HCT116 (cell line): ENCODE results near the gene ZNF3. TPM values are rescaled to one million over a fixed set of nuclear protein-coding genes. Genes with fewer than 3 reads are reported as not detected.

Source experiments
- ATAC-seq: fragments of 200-7000 bp; cut with Tn5 transposase; 2 replicates; pipeline ENCODE4 v1.9.1; 2020; ENCODE audit warnings: mild to moderate bottlenecking, moderate library complexity
- BruUV-seq: library from RNA; stranded (reverse); fragments of 400-500 nt; replicated peaks from 2 replicates; lab custom pipeline; 2021; lab: Mats Ljungman, UMichigan
- CTCF ChIA-PET: fragments of 300-600 bp; sonication (Branson Sonifier 250); formaldehyde crosslinking; loops from one replicate; lab custom pipeline; 2021; ENCODE audit warnings: antibody characterized with exemption; lab: Charles Lee
- POLR2A ChIA-PET: fragments of 300-600, 350-600 bp; sonication (Branson Sonifier 250); formaldehyde crosslinking; loops from one replicate; lab custom pipeline; 2021; ENCODE audit warnings: antibody characterized with exemption; lab: Charles Lee
- RAD21 ChIA-PET, 2 experiments: fragments of 300-600 bp; sonication (Branson Sonifier 250); formaldehyde crosslinking; loops; one replicate each; lab custom pipeline; 2023; ENCODE audit warnings: low total read pairs in 2 of 2; ENCODE audit not compliant: uncharacterized antibody in 2 of 2, unreplicated experiment in 2 of 2, low non-redundant PET in 1 of 2; lab: Charles Lee
- DNase-seq: peaks from one replicate; pipeline ENCODE4 v3.0.0-alpha.2; 2010; ENCODE audit warnings: low read depth, low spot score
- H2AFZ ChIP-seq: fragments of 200-600 bp; shearing (Covaris generic), sonication (generic); 2 replicates; pipeline ENCODE4 v1.6.1; 2017; ENCODE audit warnings: low read depth, mixed run types, mixed read lengths, antibody characterized with exemption, low read length; ENCODE audit not compliant: poor library complexity, severe bottlenecking
- H3K27ac ChIP-seq: 2 replicates; pipeline ENCODE4 v1.5.1; 2012; ENCODE audit warnings: low read depth, low read length
- H3K27me3 ChIP-seq: fragments of 200-600 bp; sonication (generic); 2 replicates; pipeline ENCODE4 v1.6.1; 2016; ENCODE audit warnings: mixed run types, low read length, mixed read lengths; ENCODE audit not compliant: insufficient read depth
- H3K36me3 ChIP-seq, 2 experiments: fragments of 200-500 bp in 1 of 2; fragments of 200-600 bp in 1 of 2; sonication (Bioruptor generic) in 1 of 2; sonication (generic) in 1 of 2; 2 replicates each; pipeline versions ENCODE4 v1.5.1 to v1.6.1; 2014 to 2016; ENCODE audit warnings: low read length in 2 of 2, inconsistent platforms in 1 of 2, mixed read lengths in 1 of 2, mixed run types in 1 of 2; ENCODE audit not compliant: insufficient read depth in 2 of 2, control insufficient read depth in 1 of 2
- H3K4me1 ChIP-seq, 2 experiments: fragments of 200-600 bp in 1 of 2; sonication (generic) in 1 of 2; 2 replicates each; pipeline versions ENCODE4 v1.5.1 to v1.6.1; 2012 to 2017; ENCODE audit warnings: low read length in 2 of 2, inconsistent platforms in 1 of 2, mild to moderate bottlenecking in 1 of 2, mixed read lengths in 1 of 2, mixed run types in 1 of 2, moderate library complexity in 1 of 2; ENCODE audit not compliant: insufficient read depth in 2 of 2, control insufficient read depth in 1 of 2
- H3K4me2 ChIP-seq: fragments of 200-600 bp; sonication (generic); 2 replicates; pipeline ENCODE4 v1.6.1; 2017; ENCODE audit warnings: mixed run types, low read length, mixed read lengths
- H3K4me3 ChIP-seq, 2 experiments: fragments of 200-600 bp in 1 of 2; sonication (generic) in 1 of 2; replicated peaks in 1 of 2; 2 replicates each; pipeline ENCODE4 v1.5.1; 2011 to 2016; ENCODE audit warnings: low read length in 2 of 2, control low read depth in 1 of 2, low read depth in 1 of 2, mild to moderate bottlenecking in 1 of 2, mixed read lengths in 1 of 2, mixed run types in 1 of 2
- H3K79me2 ChIP-seq: fragments of 200-600 bp; sonication (generic); 2 replicates; pipeline ENCODE4 v1.6.1; 2017; ENCODE audit warnings: mild to moderate bottlenecking, mixed run types, low read length, moderate library complexity, mixed read lengths; ENCODE audit not compliant: insufficient read depth
- H3K9ac ChIP-seq: fragments of 200-600 bp; sonication (generic); 2 replicates; pipeline ENCODE4 v1.6.1; 2016; ENCODE audit warnings: low read length, mixed read lengths
- H3K9me2 ChIP-seq: fragments of 200-600 bp; sonication (generic), shearing (Covaris generic); 2 replicates; pipeline ENCODE4 v1.6.1; 2017; ENCODE audit warnings: mixed run types, mild to moderate bottlenecking, moderate library complexity; ENCODE audit not compliant: insufficient read depth
- H3K9me3 ChIP-seq, 2 experiments: fragments of 200-500 bp in 1 of 2; fragments of 200-600 bp in 1 of 2; sonication (Bioruptor generic) in 1 of 2; sonication (generic) in 1 of 2; 2 replicates each; pipeline ENCODE4 v1.6.1; 2014 to 2017; ENCODE audit warnings: low read length in 2 of 2, mixed read lengths in 2 of 2, inconsistent platforms in 1 of 2, low read depth in 1 of 2, mild to moderate bottlenecking in 1 of 2, mixed run types in 1 of 2, moderate library complexity in 1 of 2; ENCODE audit not compliant: control insufficient read depth in 1 of 2, insufficient read depth in 1 of 2
- H4K20me1 ChIP-seq: fragments of 200-600 bp; sonication (generic), shearing (Covaris generic); 2 replicates; pipeline ENCODE4 v1.6.1; 2017; ENCODE audit warnings: mixed run types, mild to moderate bottlenecking, moderate library complexity; ENCODE audit not compliant: insufficient read depth
- EZH2phosphoT487 ChIP-seq: fragments of 200-600 bp; IDR thresholded peaks from 2 replicates; pipeline ENCODE4 v1.6.1; 2018; ENCODE audit warnings: antibody characterized with exemption, borderline replicate concordance
- FOSL1 ChIP-seq: IDR thresholded peaks from 2 replicates; pipeline ENCODE4 v1.6.1; 2012; ENCODE audit warnings: low read depth
- MAX ChIP-seq: IDR thresholded peaks from 2 replicates; pipeline ENCODE4 v1.6.1; 2012
- POLR2AphosphoS5 ChIP-seq: IDR thresholded peaks from 2 replicates; pipeline ENCODE4 v1.6.1; 2011; ENCODE audit warnings: mild to moderate bottlenecking, low read depth, low read length, moderate library complexity
- RAD21 ChIP-seq: IDR thresholded peaks from 2 replicates; pipeline ENCODE4 v1.6.1; 2012; ENCODE audit warnings: low read depth, mild to moderate bottlenecking
- SIN3A ChIP-seq: IDR thresholded peaks from 2 replicates; pipeline ENCODE4 v1.6.1; 2012; ENCODE audit warnings: low read depth
- SP1 ChIP-seq: IDR thresholded peaks from 2 replicates; pipeline ENCODE4 v1.6.1; 2012; ENCODE audit warnings: low read depth
- SRF ChIP-seq: IDR thresholded peaks from 2 replicates; pipeline ENCODE4 v1.6.1; 2012; ENCODE audit warnings: low read depth
- TCF7L2 ChIP-seq: IDR thresholded peaks from 2 replicates; pipeline ENCODE4 v1.7.0; 2011; ENCODE audit warnings: borderline replicate concordance, inconsistent platforms; ENCODE audit not compliant: insufficient read depth, insufficient read length; ENCODE audit errors: extremely low read depth
- YY1 ChIP-seq: IDR thresholded peaks from 2 replicates; pipeline ENCODE4 v1.6.1; 2011; ENCODE audit warnings: low read length, low read depth, moderate library complexity, mild to moderate bottlenecking; ENCODE audit not compliant: insufficient replicate concordance; ENCODE audit errors: extremely low read depth
- ZNF274 ChIP-seq: fragments of 200-500 bp; sonication (Bioruptor generic); IDR thresholded peaks from 2 replicates; pipeline ENCODE4 v1.6.1; 2014; ENCODE audit warnings: mild to moderate bottlenecking, low read depth, low read length, inconsistent platforms
- intact Hi-C: fragments of 100-400 bp; cut with micrococcal nuclease; formaldehyde crosslinking; loops from 2 replicates; pipeline ENCODE4 v1.10.0; 2022
- total RNA-seq: library from RNA; stranded (reverse); gene quantifications from one replicate; pipeline ENCODE4 v1.2.1, GENCODE V29; 2021; ENCODE audit not compliant: unreplicated experiment
- TF ChIP-seq, protein P1 (sequence below), 3 experiments: fragments of 200-600 bp in 1 of 3; sonication (generic) in 1 of 3; IDR thresholded peaks in 2 of 3; conservative IDR thresholded peaks in 1 of 3; 2 replicates each; pipeline ENCODE4 v1.5.1; 2012 to 2017; ENCODE audit warnings: low read depth in 2 of 3, low read length in 2 of 3, antibody characterized with exemption in 1 of 3, borderline replicate concordance in 1 of 3, control low read depth in 1 of 3, mild to moderate bottlenecking in 1 of 3, mixed read lengths in 1 of 3, mixed run types in 1 of 3, moderate library complexity in 1 of 3; ENCODE audit not compliant: insufficient read depth in 1 of 3
- TF ChIP-seq, protein P2 (sequence below): IDR thresholded peaks from 2 replicates; pipeline ENCODE4 v1.6.1; 2012

ZNF3 gene
- total RNA-seq, 1 experiment from 2014 or later, result 28.2 TPM

- no peaks in the 10 kb centered on the region for H3K9me2 ChIP-seq
- no peak overlapping the region for H3K4me2 ChIP-seq
- ATAC-seq (no peak), DNase-seq (no peak)
- no peak overlapping the region for H3K27ac ChIP-seq
- H3K4me3 ChIP-seq, result no peak overlapping the region
- no peak overlapping the region for H2AFZ ChIP-seq
- H3K79me2 ChIP-seq, result peaks cover 6% of the 10 kb centered on the region; the same call in 1 of the 2 replicates
- no peaks in the 10 kb centered on the region for H3K27me3 ChIP-seq
- ChIA-PET CTCF (no interaction called here), RAD21 (no interaction called here), POLR2A (no interaction called here)
- BruUV-seq, result no TSS peak
- no peaks in the 10 kb centered on the region for H4K20me1 ChIP-seq
- no peaks in the 10 kb centered on the region for H3K9me3 ChIP-seq
- intact Hi-C loops, result no loop called here
- TF ChIP-seq MAX (no peak), SIN3A (no peak), SRF (no peak)
- peaks cover 6 to 12% of the 10 kb centered on the region in 2 experiments; a peak in 3 of 4 replicates for H3K4me1 ChIP-seq
- peaks cover 2 to 22% of the 10 kb centered on the region in 2 experiments; a peak in 3 of 4 replicates for H3K36me3 ChIP-seq
- no peak overlapping the region for H3K9ac ChIP-seq
These were observed 25.1 kb upstream of the ZNF3 start for GRCh38 chr7:100106633-100107032.

GRCh38 chr7:100105534-100105933 is 24.0 kb upstream of the ZNF3 start:
- Histone ChIP-seq H3K79me2 (peaks cover 13% of the 10 kb centered on the region; the same call in 1 of the 2 replicates), H3K27me3 (no peaks in the 10 kb centered on the region), H4K20me1 (no peaks in the 10 kb centered on the region), H3K9ac (no peak overlapping the region), H3K4me3 (no peak overlapping the region), H3K27ac (no peak overlapping the region), H2AFZ (no peak overlapping the region), H3K4me2 (no peak overlapping the region), H3K4me1 (peaks cover 6 to 16% of the 10 kb centered on the region in 2 experiments; a peak in 3 of 4 replicates), H3K9me3 (no peaks in the 10 kb centered on the region), H3K36me3 (peaks cover 0 to 22% of the 10 kb centered on the region in 2 experiments; a peak in 3 of 4 replicates), H3K9me2 (no peaks in the 10 kb centered on the region)
- no TSS peak for BruUV-seq
- no peak for TF ChIP-seq FOSL1
- TF ChIP-seq EZH2phosphoT487, result no peak
- TF ChIP-seq SP1, result no peak
- TF ChIP-seq RAD21, result no peak
- TF ChIP-seq ZNF274, result no peak
- no peak for TF ChIP-seq MAX
- no peak for TF ChIP-seq YY1
- TF ChIP-seq POLR2AphosphoS5, result no peak
- TF ChIP-seq, protein P1, sequence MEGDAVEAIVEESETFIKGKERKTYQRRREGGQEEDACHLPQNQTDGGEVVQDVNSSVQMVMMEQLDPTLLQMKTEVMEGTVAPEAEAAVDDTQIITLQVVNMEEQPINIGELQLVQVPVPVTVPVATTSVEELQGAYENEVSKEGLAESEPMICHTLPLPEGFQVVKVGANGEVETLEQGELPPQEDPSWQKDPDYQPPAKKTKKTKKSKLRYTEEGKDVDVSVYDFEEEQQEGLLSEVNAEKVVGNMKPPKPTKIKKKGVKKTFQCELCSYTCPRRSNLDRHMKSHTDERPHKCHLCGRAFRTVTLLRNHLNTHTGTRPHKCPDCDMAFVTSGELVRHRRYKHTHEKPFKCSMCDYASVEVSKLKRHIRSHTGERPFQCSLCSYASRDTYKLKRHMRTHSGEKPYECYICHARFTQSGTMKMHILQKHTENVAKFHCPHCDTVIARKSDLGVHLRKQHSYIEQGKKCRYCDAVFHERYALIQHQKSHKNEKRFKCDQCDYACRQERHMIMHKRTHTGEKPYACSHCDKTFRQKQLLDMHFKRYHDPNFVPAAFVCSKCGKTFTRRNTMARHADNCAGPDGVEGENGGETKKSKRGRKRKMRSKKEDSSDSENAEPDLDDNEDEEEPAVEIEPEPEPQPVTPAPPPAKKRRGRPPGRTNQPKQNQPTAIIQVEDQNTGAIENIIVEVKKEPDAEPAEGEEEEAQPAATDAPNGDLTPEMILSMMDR (IDR thresholded peaks at IDR 0.05 in 2 of 3, conservative IDR thresholded peaks at IDR 0.05 in 1 of 3; ENCODE audit: borderline replicate concordance in 1 of 3, insufficient read depth in 1 of 3, low read depth in 2 of 3, low read length in 2 of 3), result no peak
- TF ChIP-seq, protein P2, sequence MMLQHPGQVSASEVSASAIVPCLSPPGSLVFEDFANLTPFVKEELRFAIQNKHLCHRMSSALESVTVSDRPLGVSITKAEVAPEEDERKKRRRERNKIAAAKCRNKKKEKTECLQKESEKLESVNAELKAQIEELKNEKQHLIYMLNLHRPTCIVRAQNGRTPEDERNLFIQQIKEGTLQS, result no peak
- TF ChIP-seq TCF7L2, result no peak
- TF ChIP-seq SIN3A, result no peak
- DNase-seq, result no peak
- ChIA-PET CTCF (no interaction called here), RAD21 (no interaction called here), POLR2A (interaction anchor here (0.6 kb wide), 1 partner anchor 9 kb away, joined by 3 read pairs; no protein-coding TSS in a partner anchor)
- ATAC-seq, result no peak
- intact Hi-C loops, result no loop called here
